GM19239 (cell line): ENCODE measurements around the gene SLC22A6.

ENCODE experiments used
- DNase-seq: peaks from one replicate; pipeline ENCODE4 v3.0.0; 2011; ENCODE audit warnings: low spot score; ENCODE audit not compliant: insufficient read length
- FAIRE-seq: peaks from 2 replicates; lab custom pipeline; 2011; peaks lifted over from hg19 to GRCh38; lab: Jason Lieb, UNC

Gene SLC22A6

GRCh38 chr11:62934496-62934785, 50.3 kb downstream of the SLC22A6 start:
- DNase-seq: no peak
- no peak for FAIRE-seq

- DNase-seq (no peak), FAIRE-seq (no peak)
Measured at GRCh38 chr11:62933750-62934495, 50.8 kb downstream of the SLC22A6 start.

DNA sequence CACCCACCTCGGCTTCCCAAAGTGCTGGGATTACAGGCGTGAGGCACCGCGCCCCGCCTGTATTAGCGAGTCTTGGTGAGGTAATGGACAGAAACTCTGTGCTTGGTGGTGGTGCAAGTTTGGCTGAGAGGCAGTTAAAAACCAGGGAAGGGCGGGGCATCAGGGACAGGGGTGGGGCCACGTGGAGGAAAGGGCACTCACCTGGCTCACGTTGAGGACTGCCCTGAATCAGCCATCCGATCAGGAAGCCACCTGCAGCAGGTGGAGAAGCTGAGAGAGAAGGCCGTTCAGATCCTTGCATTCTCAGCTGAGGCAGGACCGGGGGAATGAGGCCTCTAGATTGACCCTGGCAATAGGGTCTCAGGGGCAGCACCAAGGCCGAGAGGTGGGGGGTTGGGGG, 51.5 kb downstream of the SLC22A6 start:
- DNase-seq: no peak
- no peak for FAIRE-seq

DNA sequence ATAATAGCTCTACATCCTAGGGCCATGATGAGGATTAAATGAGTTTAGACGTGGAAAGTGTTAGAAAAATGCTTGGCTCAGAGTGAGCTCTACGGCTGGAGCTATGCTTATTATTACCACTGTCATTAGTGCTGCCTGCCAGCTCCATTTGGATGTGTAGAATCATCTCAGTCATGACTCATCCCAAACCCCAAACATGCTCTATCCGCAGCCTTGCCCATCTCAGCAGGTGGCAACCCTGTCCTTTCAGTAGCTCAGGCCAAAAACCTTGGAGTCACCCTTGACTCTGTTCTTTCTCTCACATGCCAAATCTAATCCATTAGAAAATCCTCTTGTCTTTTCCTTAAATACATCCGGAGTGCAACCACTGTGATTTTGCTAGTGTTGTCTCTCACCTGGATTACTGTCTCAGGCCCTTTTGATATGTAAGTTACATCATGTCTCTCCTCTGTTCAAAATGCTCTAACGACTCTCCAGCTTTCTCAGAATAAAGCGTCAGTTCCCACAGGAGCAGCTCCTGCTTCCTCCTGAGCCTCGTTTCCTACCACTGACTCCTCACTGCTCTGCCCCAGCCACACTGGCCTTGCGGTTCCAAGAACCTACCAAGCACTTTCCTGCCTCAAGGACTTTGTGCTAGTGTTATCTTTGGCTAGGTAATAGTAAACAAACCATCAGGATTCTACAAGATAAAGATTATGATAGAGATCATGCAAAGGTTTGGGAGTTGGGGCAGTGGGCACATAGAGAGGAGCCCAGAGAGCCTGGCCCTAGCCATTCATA, 53.1 kb downstream of the SLC22A6 start:
- no peak for FAIRE-seq
- DNase-seq: no peak

- DNase-seq: no peak
- no peak for FAIRE-seq
Measured at GRCh38 chr11:62930666-62931065, 54.1 kb downstream of the SLC22A6 start.

DNA sequence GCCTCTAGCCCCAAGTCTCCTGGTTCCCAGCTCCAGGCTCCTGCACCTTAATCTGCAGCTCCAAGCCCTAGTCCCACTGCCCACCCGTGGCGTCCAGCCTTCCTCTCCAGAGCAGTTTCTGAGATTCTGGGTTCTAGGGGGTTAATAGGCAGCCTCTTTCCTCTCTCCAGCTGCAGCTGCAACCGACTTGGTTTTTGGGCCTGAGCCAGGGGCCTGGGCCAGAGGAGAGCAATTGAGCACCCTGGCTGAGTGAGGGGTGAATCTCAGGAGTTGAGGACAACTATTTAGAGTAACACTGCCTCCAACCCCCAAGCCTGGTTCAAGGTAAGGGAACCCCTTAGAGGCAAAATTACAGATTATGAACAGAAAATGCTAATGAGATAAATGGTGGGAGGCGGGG, 54.6 kb downstream of the SLC22A6 start:
- FAIRE-seq: no peak
- no peak for DNase-seq

GRCh38 chr11:62928011-62928410, 56.8 kb downstream of the SLC22A6 start:
- FAIRE-seq: no peak
- DNase-seq: no peak

DNA sequence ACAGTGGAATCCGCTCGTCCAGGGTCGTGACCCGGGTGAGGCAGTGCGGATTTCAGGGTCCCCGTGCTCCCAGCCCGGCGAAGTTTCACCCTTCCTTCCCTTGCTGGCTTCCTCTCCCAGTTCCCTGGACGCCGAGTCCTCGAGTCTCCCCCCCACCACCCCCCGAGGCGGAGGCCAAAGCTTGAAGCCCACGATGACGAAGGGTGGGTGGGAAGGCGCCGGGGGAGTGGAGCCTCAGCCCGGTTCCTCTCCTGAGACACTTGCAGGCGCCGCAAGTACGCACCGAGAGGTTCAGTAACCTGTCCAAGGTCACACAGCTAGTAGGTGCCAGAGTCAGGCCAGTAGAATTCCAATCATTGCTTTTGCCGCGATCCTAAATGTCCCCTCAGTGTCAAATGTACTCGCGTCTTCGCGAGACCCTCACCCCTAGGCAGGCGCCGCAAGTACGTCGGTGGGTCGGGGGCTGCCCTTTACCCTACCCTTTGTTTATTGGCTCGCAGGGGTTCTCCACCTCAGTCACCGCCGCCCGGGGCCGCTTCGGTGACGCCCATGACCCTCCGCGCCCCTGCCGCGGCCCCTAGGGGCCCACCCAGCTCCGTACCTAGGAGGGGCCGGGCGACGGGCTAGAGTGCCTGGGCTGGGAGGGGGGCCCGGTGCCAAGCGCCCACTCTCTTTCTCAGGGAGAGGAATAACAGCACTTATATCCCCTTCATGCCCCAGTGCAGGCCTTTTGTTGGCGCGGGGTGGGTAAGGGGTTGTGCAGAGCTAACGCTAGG, 57.9 kb downstream of the SLC22A6 start:
- DNase-seq (no peak), FAIRE-seq (no peak)
